Measurements from ENCODE around the gene PHOX2B. TPM values are rescaled to one million over a fixed set of nuclear protein-coding genes. Genes with fewer than 3 reads are reported as not detected.

PHOX2B gene
- polyA plus RNA-seq, 2 of the 4 experiments (the other 2 are of a cell fraction) = not detected

- no peak overlapping the region for H3K4me3 ChIP-seq
- ATAC-seq (peak in 1 of 2 experiments; percentile 34; a peak in 1 of 6 replicates), DNase-seq (ENCODE audit: low read depth in 1 of 2, low spot score in 1 of 2) (no peak), FAIRE-seq (no peak)
- H3K27ac ChIP-seq = no peak overlapping the region
- no peaks in the 10 kb centered on the region for H3K4me1 ChIP-seq
- no peaks in the 10 kb centered on the region for H3K9me3 ChIP-seq
- H3K4me2 ChIP-seq = no peak overlapping the region
- TF ChIP-seq ZFP36 (IDR thresholded peaks at IDR 0.05; ENCODE audit: borderline replicate concordance, partially characterized antibody) = no peak
- no peak for TF ChIP-seq RARB (CRISPR knock-in tag; IDR thresholded peaks at IDR 0.05)
- TF ChIP-seq FOXS1 (CRISPR knock-in tag; IDR thresholded peaks at IDR 0.05) = no peak
- TF ChIP-seq RAD21 (conservative IDR thresholded peaks at IDR 0.05 in 1 of 2, IDR thresholded peaks at IDR 0.05 in 1 of 2) = no peak
- no peak for TF ChIP-seq KDM5A (IDR thresholded peaks at IDR 0.05)
- 11% methylated on average over 3 of the region's 3 CpGs for WGBS (ENCODE audit: missing lambda C conversion rate)
- CTCF ChIA-PET = no interaction called here
- POLR2A ChIA-PET = no interaction called here
Measured at GRCh38 chr4:41757521-41758156, 9.1 kb upstream of the PHOX2B start.

GRCh38 chr4:41753942-41754341, 5.4 kb upstream of the PHOX2B start:
- FAIRE-seq = no peak
- Histone ChIP-seq H3K9me3 (no peaks in the 10 kb centered on the region), H3K4me1 (no peaks in the 10 kb centered on the region), H3K4me2 (no peak overlapping the region), H3K4me3 (no peak overlapping the region), H3K27ac (no peak overlapping the region)
- DNase-seq (ENCODE audit: low read depth in 1 of 2, low spot score in 1 of 2) = no peak
- POLR2A ChIA-PET = no interaction called here
- no peak for TF ChIP-seq NR3C1 (IDR thresholded peaks at IDR 0.05)
- no peak for TF ChIP-seq NFE2L2 (conservative IDR thresholded peaks at IDR 0.05; ENCODE audit: low read length)
- no peak for TF ChIP-seq E2F6 (IDR thresholded peaks at IDR 0.05; ENCODE audit: borderline replicate concordance, low read depth)
- TF ChIP-seq HMGXB4 (CRISPR knock-in tag; IDR thresholded peaks at IDR 0.05; ENCODE audit: borderline replicate concordance) = no peak
- no peak for TF ChIP-seq FOSL2 (IDR thresholded peaks at IDR 0.05)
- TF ChIP-seq FOSL2 (CRISPR knock-in tag; IDR thresholded peaks at IDR 0.05) = no peak
- no peak for TF ChIP-seq JUNB (IDR thresholded peaks at IDR 0.05)
- no peak for TF ChIP-seq KDM5A (IDR thresholded peaks at IDR 0.05)
- TF ChIP-seq ZSCAN20 (CRISPR knock-in tag; IDR thresholded peaks at IDR 0.05) = no peak
- TF ChIP-seq HEYL (CRISPR knock-in tag; IDR thresholded peaks at IDR 0.05) = no peak
- TF ChIP-seq HOXB5 (CRISPR knock-in tag; IDR thresholded peaks at IDR 0.05) = no peak
- TF ChIP-seq RNF2 (IDR thresholded peaks at IDR 0.05; ENCODE audit: borderline replicate concordance, low read depth) = no peak
- no peak for TF ChIP-seq HDAC2 (IDR thresholded peaks at IDR 0.05)
- no peak for TF ChIP-seq EHMT2 (IDR thresholded peaks at IDR 0.05; ENCODE audit: low read depth)
- TF ChIP-seq EHF (CRISPR knock-in tag; IDR thresholded peaks at IDR 0.05) = no peak
- no peak for TF ChIP-seq FOXS1 (CRISPR knock-in tag; IDR thresholded peaks at IDR 0.05)
- no peak for TF ChIP-seq RARB (CRISPR knock-in tag; IDR thresholded peaks at IDR 0.05)
- TF ChIP-seq CHD4 (IDR thresholded peaks at IDR 0.05; ENCODE audit: borderline replicate concordance) = no peak
- TF ChIP-seq POLR2A (IDR thresholded peaks at IDR 0.05; ENCODE audit: low read length) = no peak
- TF ChIP-seq MAZ (IDR thresholded peaks at IDR 0.05; ENCODE audit: borderline replicate concordance, low read depth, low read length) = no peak
- TF ChIP-seq ZC3H11A (IDR thresholded peaks at IDR 0.05) = no peak
- CTCF ChIA-PET = interaction anchor here (0.6 to 1.7 kb wide), 2 partner anchors 11 to 53 kb away, joined by 3 to 8 read pairs; no protein-coding TSS in a partner anchor
- ATAC-seq = no peak

All from A549 (cell line).